GM12878 (cell line): ENCODE data around the gene MAGI1. TPM values are rescaled to one million over a fixed set of nuclear protein-coding genes. Genes with fewer than 3 reads are reported as not detected.

Source experiments
- ATAC-seq: fragments of 200-7000 bp; cut with Tn5 transposase; 3 replicates; pipeline ENCODE4 v1.9.1; 2020; ENCODE audit warnings: mild to moderate bottlenecking, moderate library complexity
- BruUV-seq: library from RNA; stranded (reverse); fragments of 400-500 nt; replicated peaks from 2 replicates; lab custom pipeline; 2021; lab: Mats Ljungman, UMichigan
- CTCF ChIA-PET: fragments of 300-600 bp; sonication (Branson Sonifier 250); formaldehyde crosslinking; extraction: SDS; loops from one replicate; lab custom pipeline; 2021; ENCODE audit warnings: inconsistent platforms; lab: Yijun Ruan, JAX
- POLR2A ChIA-PET: fragments of 350-600 bp; formaldehyde crosslinking; extraction: SDS; loops from one replicate; lab custom pipeline; 2021; ENCODE audit warnings: inconsistent platforms; lab: Charles Lee
- RAD21 ChIA-PET: fragments of 300-600 bp; sonication (Branson Sonifier 250); formaldehyde crosslinking; loops from one replicate; lab custom pipeline; 2023; ENCODE audit warnings: antibody characterized with exemption; ENCODE audit not compliant: unreplicated experiment; lab: Charles Lee
- SMC1A ChIA-PET: fragments of 300-600 bp; sonication (Branson Sonifier 250); formaldehyde crosslinking; loops from one replicate; lab custom pipeline; 2023; ENCODE audit not compliant: unreplicated experiment, uncharacterized antibody; lab: Charles Lee
- DNase-seq: peaks from one replicate; pipeline ENCODE4 v3.0.0-alpha.2; 2011; ENCODE audit warnings: low read depth, low spot score
- FAIRE-seq: peaks from 3 replicates; lab custom pipeline; 2011; peaks lifted over from hg19 to GRCh38; lab: Jason Lieb, UNC
- H2AFZ ChIP-seq: 2 replicates; pipeline ENCODE4 v1.6.0; 2011; ENCODE audit warnings: low read depth, low read length, control low read depth; ENCODE audit not compliant: control insufficient read depth
- H3K27ac ChIP-seq: 2 replicates; pipeline ENCODE4 v1.5.1; 2011; ENCODE audit warnings: control low read depth; ENCODE audit not compliant: control insufficient read depth, insufficient read depth
- H3K27me3 ChIP-seq, 2 experiments: replicated peaks in 1 of 2; 2 replicates each; pipeline versions ENCODE4 v1.6.0 to v1.6.1; 2011; ENCODE audit warnings: low read length in 1 of 2; ENCODE audit not compliant: control insufficient read depth in 2 of 2, insufficient read depth in 2 of 2
- H3K36me3 ChIP-seq, 2 experiments: 2 replicates each; pipeline ENCODE4 v1.5.1; 2011; ENCODE audit warnings: low read length in 1 of 2; ENCODE audit not compliant: control insufficient read depth in 2 of 2, insufficient read depth in 2 of 2
- H3K4me1 ChIP-seq: 2 replicates; pipeline ENCODE4 v1.6.1; 2011; ENCODE audit warnings: mild to moderate bottlenecking, low read length, moderate library complexity, mixed read lengths; ENCODE audit not compliant: control insufficient read depth, insufficient read depth
- H3K4me2 ChIP-seq: 2 replicates; pipeline ENCODE4 v1.6.0; 2011; ENCODE audit warnings: control low read depth; ENCODE audit not compliant: control insufficient read depth, insufficient read depth
- H3K4me3 ChIP-seq: fragments of 200-600 bp; sonication (generic); 2 replicates; pipeline ENCODE4 v1.5.1; 2016
- H3K79me2 ChIP-seq: 2 replicates; pipeline ENCODE4 v1.6.0; 2011; ENCODE audit warnings: low read length; ENCODE audit not compliant: control insufficient read depth, insufficient read depth
- H3K9ac ChIP-seq: 2 replicates; pipeline ENCODE4 v1.8.0; 2011; ENCODE audit warnings: low read length, control low read depth, mixed read lengths; ENCODE audit not compliant: control insufficient read depth, insufficient read depth
- H3K9me3 ChIP-seq: replicated peaks from 3 replicates; pipeline ENCODE4 v1.5.1; 2011; ENCODE audit warnings: mild to moderate bottlenecking, low read length; ENCODE audit not compliant: control insufficient read depth, insufficient read depth
- H4K20me1 ChIP-seq: 2 replicates; pipeline ENCODE4 v1.6.0; 2011; ENCODE audit not compliant: control insufficient read depth, insufficient read depth
- BACH1 ChIP-seq: fragments of 450-650 bp; IDR thresholded peaks from 2 replicates; pipeline ENCODE4 v1.6.1; 2017; ENCODE audit warnings: mild to moderate bottlenecking, borderline replicate concordance
- BCL11A ChIP-seq: IDR thresholded peaks from 2 replicates; pipeline ENCODE4 v1.6.1; 2011; ENCODE audit warnings: low read depth, low read length
- BCL3 ChIP-seq: IDR thresholded peaks from 2 replicates; pipeline ENCODE4 v1.6.1; 2011; ENCODE audit warnings: borderline replicate concordance, low read depth, mild to moderate bottlenecking, moderate library complexity, low read length; ENCODE audit not compliant: insufficient read depth, poor library complexity, severe bottlenecking
- BHLHE40 ChIP-seq, 2 experiments: fragments of 450-650 bp in 1 of 2; IDR thresholded peaks; 2 replicates each; pipeline ENCODE4 v1.6.1; 2011 to 2017; ENCODE audit warnings: low read depth in 2 of 2, borderline replicate concordance in 1 of 2, improper control_type of control experiment in 1 of 2, low read length in 1 of 2, mild to moderate bottlenecking in 1 of 2
- FOS ChIP-seq: IDR thresholded peaks from 3 replicates; pipeline ENCODE4 v1.6.1; 2011; ENCODE audit warnings: borderline replicate concordance; ENCODE audit not compliant: insufficient read length; ENCODE audit errors: extremely low read depth
- HDGF ChIP-seq: fragments of 450-650 bp; IDR thresholded peaks from 2 replicates; pipeline ENCODE4 v1.6.1; 2016; ENCODE audit warnings: antibody characterized with exemption
- IKZF1 ChIP-seq: fragments of 450-650 bp; conservative IDR thresholded peaks from 2 replicates; pipeline ENCODE4 v1.6.1; 2017; ENCODE audit warnings: antibody characterized with exemption, mild to moderate bottlenecking
- KLF5 ChIP-seq: fragments of 450-650 bp; IDR thresholded peaks from 2 replicates; pipeline ENCODE4 v1.6.1; 2014; ENCODE audit warnings: mild to moderate bottlenecking; ENCODE audit not compliant: partially characterized antibody
- MEF2A ChIP-seq: IDR thresholded peaks from 2 replicates; pipeline ENCODE4 v1.6.1; 2011; ENCODE audit warnings: low read depth, mild to moderate bottlenecking, low read length, moderate library complexity; ENCODE audit not compliant: insufficient read depth
- NFIC ChIP-seq: IDR thresholded peaks from 2 replicates; pipeline ENCODE4 v1.6.1; 2012; ENCODE audit warnings: low read depth, mild to moderate bottlenecking, inconsistent platforms, low read length, moderate library complexity
- NRF1 ChIP-seq: conservative IDR thresholded peaks from 2 replicates; pipeline ENCODE4 v1.6.1; 2011; ENCODE audit warnings: mild to moderate bottlenecking, low read depth, low read length, improper control_type of control experiment
- PAX8 ChIP-seq: fragments of 450-650 bp; IDR thresholded peaks from 2 replicates; pipeline ENCODE4 v1.6.1; 2017; ENCODE audit warnings: mild to moderate bottlenecking, moderate library complexity
- POLR2A ChIP-seq: IDR thresholded peaks from 2 replicates; pipeline ENCODE4 v1.6.1; 2011; ENCODE audit warnings: low read depth, mild to moderate bottlenecking, low read length
- RELB ChIP-seq: fragments of 450-650 bp; IDR thresholded peaks from 2 replicates; pipeline ENCODE4 v1.6.1; 2017; ENCODE audit warnings: low read depth, mild to moderate bottlenecking, moderate library complexity
- RUNX3 ChIP-seq: IDR thresholded peaks from 2 replicates; pipeline ENCODE4 v1.6.1; 2012; ENCODE audit warnings: low read length, inconsistent platforms
- SMAD5 ChIP-seq: IDR thresholded peaks from 2 replicates; pipeline ENCODE4 v1.6.1; 2016; ENCODE audit warnings: antibody characterized with exemption, low read depth
- SPI1 ChIP-seq: IDR thresholded peaks from 2 replicates; pipeline ENCODE4 v1.6.1; 2011; ENCODE audit warnings: low read depth, mild to moderate bottlenecking, low read length, moderate library complexity, borderline replicate concordance; ENCODE audit not compliant: insufficient read depth
- ZBTB11 ChIP-seq: fragments of 450-650 bp; formaldehyde crosslinking; IDR thresholded peaks from 2 replicates; pipeline ENCODE4 v1.5.0; 2022; ENCODE audit warnings: mild to moderate bottlenecking, missing genetic modification characterization
- ZNF217 ChIP-seq: fragments of 450-650 bp; IDR thresholded peaks from 2 replicates; pipeline ENCODE4 v1.6.1; 2017; ENCODE audit warnings: antibody characterized with exemption, mild to moderate bottlenecking
- WGBS: methylation state at CpG from one replicate; pipeline ENCODE4 v1.1.6; 2016; ENCODE audit warnings: low lambda C conversion rate; ENCODE audit not compliant: insufficient replicate concordance, insufficient coverage; ENCODE audit errors: missing lambda C conversion rate; 5-methylcytosine and 5-hydroxymethylcytosine counted together
- in situ Hi-C: fragments of 300-500 bp; cut with MboI; formaldehyde crosslinking; loops from 9 replicates; pipeline ENCODE4 v1.14.3; 2018; ENCODE audit warnings: mixed read lengths
- intact Hi-C: fragments of 100-400 bp; cut with micrococcal nuclease; formaldehyde crosslinking; loops from one replicate; pipeline ENCODE4 v1.14.2; 2022; ENCODE audit not compliant: unreplicated experiment
- polyA plus RNA-seq, 11 experiments: library from polyadenylated mRNA; depleted of rRNA in 4 of 11; unstranded in 6 of 11; stranded (reverse) in 5 of 11; fragments of >200 nt; fragmentation: Nextera tagmentation in 4 of 11; fragmentation: Illumina TruSeq in 1 of 11; extraction: Ambion mirVana in 4 of 11; extraction: Trizol in 1 of 11; gene quantifications; 1 replicate in 1 of 11; 2 replicates in 10 of 11; pipeline versions ENCODE4 v1.2.1 to v1.2.3, GENCODE V29; 2011 to 2016; ENCODE audit warnings: inconsistent platforms in 2 of 11, missing spikeins in 2 of 11, low read depth in 1 of 11
- total RNA-seq, 4 experiments: library from RNA; depleted of rRNA in 3 of 4; stranded (reverse); fragments of >200 nt in 3 of 4; fragmentation: Illumina TruSeq in 1 of 4; extraction: Trizol in 1 of 4; gene quantifications; 2 replicates each; pipeline versions ENCODE4 v1.2.1 to v1.2.3, GENCODE V29; 2013 to 2021

Gene MAGI1
- total and polyA plus RNA-seq, 10 of the 15 experiments (the other 5 are each of a cell fraction or from before 2014, with no cell fraction given), result 0.02 to 3.3 (median 0.29) TPM; not detected in 1

- no peaks in the 10 kb centered on the region; the same call in 2 of the 3 replicates for H3K9me3 ChIP-seq
- H4K20me1 ChIP-seq, result no peaks in the 10 kb centered on the region
- no peak overlapping the region; the same call in 1 of the 2 replicates for H3K4me3 ChIP-seq
- H3K36me3 ChIP-seq, result no peaks in the 10 kb centered on the region
- ChIA-PET CTCF (no interaction called here), RAD21 (no interaction called here), POLR2A (no interaction called here), SMC1A (no interaction called here)
- no peak overlapping the region for H3K9ac ChIP-seq
- peaks cover 11% of the 10 kb centered on the region for H3K4me1 ChIP-seq
- no TSS peak for BruUV-seq
- H3K27me3 ChIP-seq, result no peaks in the 10 kb centered on the region
- H3K79me2 ChIP-seq, result no peaks in the 10 kb centered on the region
- FAIRE-seq (no peak), ATAC-seq (peak; percentile 48; the same call in 2 of the 3 replicates), DNase-seq (no peak)
- H3K27ac ChIP-seq, result peak overlapping the region; percentile 24; the same call in 1 of the 2 replicates
- 0% methylated on average over 4 of the region's 4 CpGs for whole genome bisulfite sequencing
- no peak overlapping the region; the same call in 1 of the 2 replicates for H2AFZ ChIP-seq
- H3K4me2 ChIP-seq, result peak overlapping the region; percentile 59; the same call in 1 of the 2 replicates
- intact Hi-C loops, result no loop called here
- in situ Hi-C loops, result no loop called here
- TF ChIP-seq FOS (no peak), BCL3 (no peak), RELB (no peak), ZBTB11 (CRISPR knock-in tag) (no peak), BHLHE40 (IDR thresholded peaks at IDR 0.05; ENCODE audit: borderline replicate concordance in 1 of 2, low read depth in 2 of 2, low read length in 1 of 2) (no peak), SPI1 (peak; percentile 73; the same call in 1 of the 2 replicates), SMAD5 (no peak), KLF5 (no peak), BACH1 (no peak), NFIC (no peak; the same call in 1 of the 2 replicates), ZNF217 (no peak), IKZF1 (no peak), RUNX3 (peak; percentile 57), BCL11A (no peak), HDGF (no peak), PAX8 (no peak), POLR2A (no peak), NRF1 (no peak), MEF2A (peak; percentile 62; the same call in 1 of the 2 replicates)
Measured at GRCh38 chr3:65837604-65838003, 201.1 kb downstream of the MAGI1 start.
